SK-N-SH (cell line): ENCODE results near the gene GPR87. TPM values are rescaled to one million over a fixed set of nuclear protein-coding genes. Genes with fewer than 3 reads are reported as not detected.

ENCODE experiments used
- CTCF ChIA-PET: fragments of 300-600, 350-600 bp; formaldehyde crosslinking; extraction: SDS; loops from one replicate; lab custom pipeline; 2021; lab: Yijun Ruan, JAX
- POLR2A ChIA-PET: fragments of 350-600 bp; sonication (Branson Sonifier 250); formaldehyde crosslinking; extraction: SDS; loops from one replicate; lab custom pipeline; 2020; ENCODE audit warnings: antibody characterized with exemption, inconsistent platforms; lab: Yijun Ruan, JAX
- DNase-seq: peaks from one replicate; pipeline ENCODE4 v3.0.0; 2012
- H2AFZ ChIP-seq: fragments of 200-600 bp; sonication (generic); 2 replicates; pipeline ENCODE4 v1.8.1; 2016; ENCODE audit warnings: antibody characterized with exemption, mild to moderate bottlenecking, low read depth
- H3F3A ChIP-seq: fragments of 200-600 bp; sonication (generic); replicated peaks from 2 replicates; pipeline ENCODE3; 2016; ENCODE audit warnings: antibody characterized with exemption, mild to moderate bottlenecking; ENCODE audit not compliant: insufficient read depth
- H3K27ac ChIP-seq, 2 experiments: fragments of 200-500 bp in 1 of 2; fragments of 200-600 bp in 1 of 2; sonication (Bioruptor generic) in 1 of 2; sonication (generic), shearing (Covaris generic) in 1 of 2; 2 replicates each; pipeline versions ENCODE4 v1.5.1 to v1.6.1; 2014 to 2016; ENCODE audit warnings: low read depth in 2 of 2, inconsistent platforms in 1 of 2, low read length in 1 of 2, mild to moderate bottlenecking in 1 of 2, mixed read lengths in 1 of 2
- H3K27me3 ChIP-seq: fragments of 200-600 bp; sonication (generic), shearing (Covaris generic); 2 replicates; pipeline ENCODE4 v1.6.1; 2016; ENCODE audit warnings: mixed run types; ENCODE audit not compliant: insufficient read depth
- H3K36me3 ChIP-seq, 2 experiments: fragments of 200-500 bp in 1 of 2; fragments of 200-600 bp in 1 of 2; sonication (Bioruptor generic) in 1 of 2; sonication (generic) in 1 of 2; replicated peaks in 1 of 2; 2 replicates each; pipeline versions ENCODE3 to v1.5.1; 2014 to 2016; ENCODE audit warnings: low read length in 1 of 2, mild to moderate bottlenecking in 1 of 2; ENCODE audit not compliant: insufficient read depth in 2 of 2, control insufficient read depth in 1 of 2
- H3K4me1 ChIP-seq, 2 experiments: fragments of 200-500 bp in 1 of 2; fragments of 200-600 bp in 1 of 2; sonication (Bioruptor generic) in 1 of 2; sonication (generic), shearing (Covaris generic) in 1 of 2; 2 replicates each; pipeline versions ENCODE4 v1.5.1 to v1.6.1; 2014 to 2016; ENCODE audit warnings: low read depth in 1 of 2, low read length in 1 of 2, mixed run types in 1 of 2; ENCODE audit not compliant: insufficient read depth in 2 of 2, control insufficient read depth in 1 of 2
- H3K4me2 ChIP-seq: fragments of 200-600 bp; sonication (generic), shearing (Covaris generic); 2 replicates; pipeline ENCODE4 v1.6.1; 2017; ENCODE audit warnings: mixed run types
- H3K4me3 ChIP-seq, 2 experiments: fragments of 200-500 bp in 1 of 2; fragments of 200-600 bp in 1 of 2; sonication (Bioruptor generic) in 1 of 2; sonication (generic), shearing (Covaris generic) in 1 of 2; 2 replicates each; pipeline versions ENCODE4 v1.5.1 to v1.8.1; 2014 to 2016; ENCODE audit warnings: low read depth in 2 of 2, inconsistent platforms in 1 of 2, low read length in 1 of 2, mild to moderate bottlenecking in 1 of 2, mixed read lengths in 1 of 2, moderate library complexity in 1 of 2
- H3K79me2 ChIP-seq: fragments of 200-600 bp; sonication (generic); 2 replicates; pipeline ENCODE4 v1.8.1; 2017; ENCODE audit warnings: mild to moderate bottlenecking; ENCODE audit not compliant: insufficient read depth
- H3K9ac ChIP-seq: fragments of 200-600 bp; sonication (generic); 2 replicates; pipeline ENCODE4 v1.6.1; 2017; ENCODE audit warnings: mixed run types
- H3K9me2 ChIP-seq: fragments of 200-600 bp; sonication (generic); 2 replicates; pipeline ENCODE4 v1.6.1; 2017; ENCODE audit warnings: mixed run types
- H3K9me3 ChIP-seq: fragments of 200-600 bp; sonication (generic); 2 replicates; pipeline ENCODE4 v1.6.1; 2017; ENCODE audit warnings: mixed run types, mild to moderate bottlenecking, moderate library complexity
- H4K20me1 ChIP-seq: fragments of 200-600 bp; sonication (generic); 2 replicates; pipeline ENCODE4 v1.6.1; 2017; ENCODE audit warnings: mild to moderate bottlenecking, mixed run types; ENCODE audit not compliant: insufficient read depth
- ELF1 ChIP-seq: IDR thresholded peaks from 2 replicates; pipeline ENCODE4 v1.4.0; 2012
- MAX ChIP-seq: IDR thresholded peaks from 2 replicates; pipeline ENCODE4 v1.4.0; 2012; ENCODE audit warnings: low read depth
- MEF2A ChIP-seq: IDR thresholded peaks from 2 replicates; pipeline ENCODE4 v1.4.0; 2012; ENCODE audit warnings: low read depth, borderline replicate concordance
- POLR2AphosphoS5 ChIP-seq: IDR thresholded peaks from 2 replicates; pipeline ENCODE4 v1.6.1; 2012; ENCODE audit warnings: low read depth, low read length
- TAF1 ChIP-seq: IDR thresholded peaks from 2 replicates; pipeline ENCODE4 v1.6.1; 2012; ENCODE audit warnings: low read depth, mild to moderate bottlenecking, low read length, moderate library complexity, borderline replicate concordance
- USF2 ChIP-seq: fragments of 150-350 bp; IDR thresholded peaks from 2 replicates; pipeline ENCODE4 v1.6.1; 2017; ENCODE audit warnings: antibody characterized with exemption, low read length, low read depth, borderline replicate concordance
- YY1 ChIP-seq: IDR thresholded peaks from 2 replicates; pipeline ENCODE4 v1.4.0; 2012; ENCODE audit warnings: low read depth, mild to moderate bottlenecking
- WGBS: methylation state at CpG from one replicate; pipeline ENCODE4 v1.1.6; 2017; ENCODE audit warnings: low lambda C conversion rate; 5-methylcytosine and 5-hydroxymethylcytosine counted together
- polyA plus RNA-seq, 3 experiments: library from polyadenylated mRNA; depleted of rRNA; stranded (reverse); fragments of >200 nt; gene quantifications; 2 replicates each; pipeline ENCODE4 v1.2.3, GENCODE V29; 2012

GPR87 gene
- polyA plus RNA-seq, 1 of the 3 experiments (the other 2 are of a cell fraction), result 2.3 TPM

- no peak for DNase-seq
- TF ChIP-seq ELF1, result no peak
- no peak for TF ChIP-seq USF2
- no peak for TF ChIP-seq YY1
- no peak for TF ChIP-seq TAF1
- no peak for TF ChIP-seq POLR2AphosphoS5
- no peak for TF ChIP-seq MAX
- no peak for TF ChIP-seq MEF2A
Observed at GRCh38 chr3:151248772-151249337, 67.8 kb downstream of the GPR87 start.

More at GRCh38 chr3:151248772-151249337, 67.8 kb downstream of the GPR87 start:
- Histone ChIP-seq H3K4me2 (no peak overlapping the region), H3K79me2 (no peaks in the 10 kb centered on the region), H3K4me3 (no peak overlapping the region), H3F3A (no peaks in the 10 kb centered on the region), H2AFZ (no peak overlapping the region), H3K9ac (no peak overlapping the region), H3K9me3 (no peaks in the 10 kb centered on the region), H4K20me1 (no peaks in the 10 kb centered on the region), H3K36me3 (no peaks in the 10 kb centered on the region), H3K27me3 (no peaks in the 10 kb centered on the region; the same call in 1 of the 2 replicates), H3K9me2 (no peaks in the 10 kb centered on the region), H3K4me1 (no peaks in the 10 kb centered on the region), H3K27ac (no peak overlapping the region)
- ChIA-PET POLR2A (no interaction called here), CTCF (interaction anchor here (1.0 to 1.3 kb wide), 2 partner anchors 20 to 81 kb away, joined by 3 to 4 read pairs; no protein-coding TSS in a partner anchor)
- WGBS, result 34% methylated on average over 3 of the region's 3 CpGs

Other genes with a start within 250 kb of the GPR87 start
- gene MED12L, start 231.2 kb downstream of the GPR87 start, polyA plus RNA-seq (2012; rRNA removed), result 0.03 and 0.06 TPM in 2 replicates
- gene GPR171, start 113.6 kb downstream of the GPR87 start, polyA plus RNA-seq (2012; rRNA removed), result not detected in 2 replicates
- not detected in 2 replicates for gene P2RY14, start 38.3 kb downstream of the GPR87 start, polyA plus RNA-seq (2012; rRNA removed)
- gene P2RY13, start 12.7 kb upstream of the GPR87 start, polyA plus RNA-seq (2012; rRNA removed), result not detected in 2 replicates
- not detected in 2 replicates for gene P2RY12, start 67.9 kb upstream of the GPR87 start, polyA plus RNA-seq (2012; rRNA removed)
- 15.3 and 18.9 TPM in 2 replicates for gene IGSF10, start 144.2 kb upstream of the GPR87 start, polyA plus RNA-seq (2012; rRNA removed)